Measurements from ENCODE around the gene TMEM62. TPM values are rescaled to one million over a fixed set of nuclear protein-coding genes. Genes with fewer than 3 reads are reported as not detected.

The TMEM62 gene
- total RNA-seq, 4 donors from 2014 or later, result 43.3 to 87.5 (median 57.0) TPM

DNA sequence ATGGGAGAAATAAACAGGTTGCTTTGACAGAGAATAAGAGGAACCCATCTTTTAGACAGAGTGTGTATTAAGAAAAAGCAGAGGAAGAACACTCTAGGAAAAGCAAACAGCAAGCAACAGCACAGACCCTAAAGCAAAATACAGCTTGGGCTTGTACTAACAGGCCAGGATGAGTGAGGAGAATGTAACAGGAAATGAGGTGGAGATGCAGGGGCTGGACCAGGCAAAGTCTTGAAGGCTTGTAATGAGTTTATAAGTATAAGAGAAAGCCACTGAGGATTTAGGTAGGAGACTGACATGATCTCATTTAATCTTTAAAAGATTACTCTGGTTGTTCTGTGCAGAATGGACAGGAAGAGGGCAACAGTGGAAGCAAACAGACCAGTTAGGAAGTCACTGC is 32.4 kb upstream of the TMEM62 start:
- no peak overlapping the region for H3K27ac ChIP-seq
- H3K36me3 ChIP-seq, result peaks cover 0 to 11% (median 0%) of the 10 kb centered on the region in 3 donors
- no peaks in the 10 kb centered on the region for H3K27me3 ChIP-seq
- H3K4me1 ChIP-seq, result peaks cover 4 to 13% (median 7%) of the 10 kb centered on the region in 4 donors
- no peak for DNase-seq
- TF ChIP-seq, protein P1, sequence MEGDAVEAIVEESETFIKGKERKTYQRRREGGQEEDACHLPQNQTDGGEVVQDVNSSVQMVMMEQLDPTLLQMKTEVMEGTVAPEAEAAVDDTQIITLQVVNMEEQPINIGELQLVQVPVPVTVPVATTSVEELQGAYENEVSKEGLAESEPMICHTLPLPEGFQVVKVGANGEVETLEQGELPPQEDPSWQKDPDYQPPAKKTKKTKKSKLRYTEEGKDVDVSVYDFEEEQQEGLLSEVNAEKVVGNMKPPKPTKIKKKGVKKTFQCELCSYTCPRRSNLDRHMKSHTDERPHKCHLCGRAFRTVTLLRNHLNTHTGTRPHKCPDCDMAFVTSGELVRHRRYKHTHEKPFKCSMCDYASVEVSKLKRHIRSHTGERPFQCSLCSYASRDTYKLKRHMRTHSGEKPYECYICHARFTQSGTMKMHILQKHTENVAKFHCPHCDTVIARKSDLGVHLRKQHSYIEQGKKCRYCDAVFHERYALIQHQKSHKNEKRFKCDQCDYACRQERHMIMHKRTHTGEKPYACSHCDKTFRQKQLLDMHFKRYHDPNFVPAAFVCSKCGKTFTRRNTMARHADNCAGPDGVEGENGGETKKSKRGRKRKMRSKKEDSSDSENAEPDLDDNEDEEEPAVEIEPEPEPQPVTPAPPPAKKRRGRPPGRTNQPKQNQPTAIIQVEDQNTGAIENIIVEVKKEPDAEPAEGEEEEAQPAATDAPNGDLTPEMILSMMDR (IDR thresholded peaks at IDR 0.05), result no peak
- no peak for TF ChIP-seq POLR2A (IDR thresholded peaks at IDR 0.05)
- no peaks in the 10 kb centered on the region for H3K9me3 ChIP-seq
- H3K4me3 ChIP-seq, result no peak overlapping the region

DNA sequence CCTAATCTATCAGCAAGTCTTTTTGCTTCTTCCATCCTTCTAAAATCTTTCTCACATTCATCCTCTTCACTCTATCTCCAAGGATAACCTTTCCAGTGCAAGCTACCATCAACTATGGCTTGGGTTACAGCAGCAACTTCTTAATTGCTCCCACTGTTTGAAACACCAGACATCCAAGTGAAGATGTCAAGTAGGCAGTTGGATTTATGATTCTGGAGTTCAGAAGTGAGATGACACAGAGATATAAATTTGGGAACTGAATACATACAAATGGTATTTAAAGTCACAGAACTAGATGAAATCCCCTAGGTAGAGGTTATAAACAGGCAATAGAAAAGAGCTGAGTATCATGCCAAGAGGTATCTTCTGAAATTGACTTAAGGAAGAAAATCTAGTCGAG is 31.2 kb upstream of the TMEM62 start:
- H3K27ac ChIP-seq, result no peak overlapping the region
- peaks cover 0 to 10% (median 0%) of the 10 kb centered on the region in 3 donors for H3K36me3 ChIP-seq
- H3K4me3 ChIP-seq, result no peak overlapping the region
- no peaks in the 10 kb centered on the region for H3K27me3 ChIP-seq
- H3K4me1 ChIP-seq, result peaks cover 4 to 19% (median 7%) of the 10 kb centered on the region in 4 donors
- DNase-seq, result no peak
- no peaks in the 10 kb centered on the region for H3K9me3 ChIP-seq
- TF ChIP-seq, protein P1 (IDR thresholded peaks at IDR 0.05), result no peak
- TF ChIP-seq POLR2A (IDR thresholded peaks at IDR 0.05), result no peak

DNA sequence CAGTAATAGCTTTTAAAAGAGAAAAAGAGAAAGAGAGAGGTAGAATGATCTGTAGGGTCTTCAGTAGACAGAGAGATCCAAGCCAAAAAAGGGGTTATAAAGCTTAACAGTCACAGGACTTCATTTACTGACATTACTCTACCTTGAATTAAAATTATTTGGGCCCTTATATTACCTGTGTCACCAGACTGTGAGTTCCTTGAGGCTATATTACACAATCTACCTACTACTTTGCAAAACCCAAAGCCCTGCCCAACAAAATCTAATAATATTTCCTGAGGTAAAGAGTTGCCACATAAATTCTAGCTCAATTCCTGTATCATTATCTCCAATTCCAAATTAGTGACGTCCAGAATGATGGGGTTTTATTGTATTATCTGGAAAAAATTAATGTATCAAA is 29.5 kb upstream of the TMEM62 start:
- no peak for DNase-seq
- no peaks in the 10 kb centered on the region for H3K27me3 ChIP-seq
- no peak overlapping the region for H3K27ac ChIP-seq
- H3K4me3 ChIP-seq, result no peak overlapping the region
- peaks cover 4 to 19% (median 7%) of the 10 kb centered on the region in 4 donors for H3K4me1 ChIP-seq
- no peaks in the 10 kb centered on the region for H3K9me3 ChIP-seq
- H3K36me3 ChIP-seq, result peaks cover 0 to 5% (median 0%) of the 10 kb centered on the region in 3 donors
- TF ChIP-seq POLR2A (IDR thresholded peaks at IDR 0.05), result no peak
- TF ChIP-seq, protein P1 (IDR thresholded peaks at IDR 0.05), result no peak

DNA sequence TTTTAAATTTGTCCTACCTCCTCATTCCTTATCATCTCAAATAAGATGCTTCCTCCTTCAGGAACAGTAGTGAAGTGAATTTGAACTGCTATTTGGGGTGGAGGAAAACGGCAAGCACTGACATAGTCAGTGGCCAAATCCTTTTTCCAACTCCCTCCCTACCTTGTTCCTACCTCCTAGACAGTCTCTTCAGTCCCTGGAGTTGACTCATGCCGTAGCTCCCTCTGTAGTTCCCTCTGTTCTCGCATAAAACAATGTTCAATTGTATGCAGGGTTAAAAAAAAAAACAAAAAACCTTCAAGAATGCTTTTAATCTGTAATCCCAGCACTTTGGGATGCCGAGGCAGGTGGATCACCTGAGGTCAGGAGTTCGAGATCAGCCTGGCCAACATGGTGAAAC is 29.0 kb upstream of the TMEM62 start:
- H3K4me1 ChIP-seq, result peaks cover 4 to 19% (median 7%) of the 10 kb centered on the region in 4 donors
- peaks cover 0 to 5% (median 0%) of the 10 kb centered on the region in 3 donors for H3K36me3 ChIP-seq
- no peaks in the 10 kb centered on the region for H3K27me3 ChIP-seq
- TF ChIP-seq, protein P1 (IDR thresholded peaks at IDR 0.05), result no peak
- TF ChIP-seq POLR2A (IDR thresholded peaks at IDR 0.05), result no peak
- DNase-seq, result no peak
- H3K4me3 ChIP-seq, result peak overlapping the region in 2 of 4 donors; percentile 8 to 88
- no peak overlapping the region for H3K27ac ChIP-seq
- no peaks in the 10 kb centered on the region for H3K9me3 ChIP-seq

DNA sequence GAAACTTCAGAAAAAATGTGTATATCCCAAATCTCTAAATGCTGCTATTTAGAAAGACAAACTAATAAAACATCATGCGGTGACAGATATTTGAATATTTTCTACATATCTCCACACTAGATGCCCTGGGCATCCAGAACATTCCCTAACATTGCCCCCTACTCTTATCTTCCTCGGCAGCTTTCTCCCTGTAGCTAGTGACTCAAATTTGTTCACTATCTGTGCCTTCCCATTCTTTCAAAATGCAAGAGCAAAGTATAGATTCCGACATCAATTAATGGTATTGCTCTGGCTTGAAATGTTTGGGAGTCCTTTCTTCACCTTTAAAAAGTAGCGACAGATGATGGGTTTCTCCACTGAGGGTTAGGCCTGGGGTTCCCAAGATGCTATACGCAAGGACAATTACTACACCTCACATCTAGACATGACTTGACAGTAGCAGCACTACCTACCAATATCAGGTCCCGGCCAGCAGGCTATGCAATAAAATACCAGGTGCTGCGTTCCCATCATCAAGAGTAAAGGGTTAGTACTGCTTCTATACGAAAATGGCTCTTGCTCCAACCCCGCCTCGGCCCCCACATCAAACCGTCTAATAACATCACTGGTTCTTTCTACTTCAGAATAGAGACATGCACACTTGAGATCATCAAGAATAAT is 28.2 kb upstream of the TMEM62 start:
- Histone ChIP-seq H3K27ac (peak overlapping the region; percentile 82 to 91 (median 84)), H3K36me3 (peaks cover 0 to 2% (median 0%) of the 10 kb centered on the region in 3 donors), H3K27me3 (no peaks in the 10 kb centered on the region), H3K4me3 (peak overlapping the region; percentile 66 to 88 (median 76)), H3K4me1 (peaks cover 4 to 19% (median 7%) of the 10 kb centered on the region in 4 donors), H3K9me3 (no peaks in the 10 kb centered on the region)
- peak in 2 of 3 donors; percentile 51 to 53 for DNase-seq
- no peak for TF ChIP-seq POLR2A (IDR thresholded peaks at IDR 0.05)
- TF ChIP-seq, protein P1 (IDR thresholded peaks at IDR 0.05), result peak in 2 of 6 experiments; percentile 27 to 30
